Keratinocyte (primary cell): ENCODE results near the gene RILPL2.

ENCODE experiments used
- CTCF ChIP-seq, 3 experiments: IDR thresholded peaks in 1 of 3; conservative IDR thresholded peaks in 1 of 3; optimal IDR thresholded peaks in 1 of 3; 2 replicates in 2 of 3; 3 replicates in 1 of 3; pipeline versions ENCODE3 to v1.5.1; 2011; ENCODE audit warnings: low read length in 3 of 3, mild to moderate bottlenecking in 3 of 3, moderate library complexity in 2 of 3, control low read depth in 1 of 3, inconsistent platforms in 1 of 3; ENCODE audit not compliant: insufficient read depth in 2 of 3; ENCODE audit errors: extremely low read depth in 1 of 3
- EZH2 ChIP-seq: IDR thresholded peaks from one replicate; pipeline ENCODE4 v1.6.1; 2012; ENCODE audit warnings: inconsistent platforms, mild to moderate bottlenecking, low read length, moderate library complexity

GRCh38 chr12:123475246-123475703 lies 38.8 kb upstream of the RILPL2 start:
- TF ChIP-seq EZH2 (no peak), CTCF (optimal IDR thresholded peaks at IDR 0.05 in 1 of 3, IDR thresholded peaks at IDR 0.05 in 1 of 3, conservative IDR thresholded peaks at IDR 0.05 in 1 of 3; ENCODE audit: extremely low read depth in 1 of 3, insufficient read depth in 2 of 3, low read length in 3 of 3) (no peak)
